ENCODE data around the gene LCN6. TPM values are rescaled to one million over a fixed set of nuclear protein-coding genes. Genes with fewer than 3 reads are reported as not detected.
"Not testable (repeated sequence)": the region's sequence is repeated elsewhere in the genome, so short reads cannot be mapped to it uniquely, and the experiment has no call there.

The LCN6 gene
- total RNA-seq, 1 donor from 2014 or later: not detected

DNA sequence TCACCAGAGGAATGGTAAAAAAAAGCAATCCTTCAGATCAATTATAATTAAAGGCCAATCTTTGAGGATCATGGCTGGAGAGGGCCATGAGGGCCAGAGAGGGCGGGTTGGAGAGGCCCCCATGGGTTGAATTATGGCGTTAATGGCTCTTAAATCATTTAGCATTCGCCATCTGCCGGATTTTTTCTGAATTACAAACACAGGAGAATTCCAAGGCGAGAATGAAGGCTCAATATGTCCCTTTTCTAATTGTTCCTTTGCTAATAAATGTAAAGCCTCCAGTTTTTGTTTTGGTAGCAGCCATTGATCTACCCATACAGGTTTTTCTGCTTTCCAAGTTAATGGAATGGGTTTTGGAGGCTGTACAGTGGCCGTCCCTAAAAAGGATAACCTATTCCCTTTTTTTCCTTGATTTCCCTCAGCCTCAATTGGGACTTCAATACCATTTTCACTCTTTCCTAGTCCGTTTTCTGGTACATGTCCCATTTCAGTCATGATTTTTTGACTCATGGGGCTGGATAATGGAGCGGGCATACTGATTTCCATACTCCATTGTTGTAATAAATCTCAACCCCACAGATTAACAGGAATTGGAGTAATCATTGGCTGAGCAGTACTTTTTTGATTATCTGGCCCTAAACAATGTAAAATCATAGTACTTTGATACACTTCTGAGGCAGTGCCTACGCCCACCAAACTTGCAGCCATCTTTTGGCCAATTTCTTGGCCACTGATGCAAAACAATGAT, 36.1 kb upstream of the LCN6 start:
- DNase-seq (ENCODE audit: low read depth in 2 of 2): peak in 1 of 2 donors; percentile 47

DNA sequence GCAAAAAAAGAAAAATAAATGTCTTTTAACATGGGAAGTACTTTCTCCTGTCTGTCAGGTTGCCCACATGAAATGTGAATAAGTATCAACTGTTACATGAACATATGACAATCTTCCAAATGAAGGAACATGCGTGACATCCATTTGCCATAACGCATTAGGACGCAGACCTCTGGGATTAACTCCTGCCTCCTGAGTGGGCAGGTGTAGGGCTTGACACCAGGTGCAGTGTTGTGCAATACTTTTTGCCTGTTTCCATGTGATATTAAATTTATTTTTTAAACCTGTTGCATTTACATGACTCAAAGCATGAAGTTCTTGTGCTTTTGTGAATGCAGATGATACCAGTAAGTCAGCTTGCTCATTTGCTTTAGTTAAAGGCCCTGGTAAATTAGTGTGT, 34.1 kb upstream of the LCN6 start:
- DNase-seq (ENCODE audit: low read depth in 2 of 2): no peak

DNA sequence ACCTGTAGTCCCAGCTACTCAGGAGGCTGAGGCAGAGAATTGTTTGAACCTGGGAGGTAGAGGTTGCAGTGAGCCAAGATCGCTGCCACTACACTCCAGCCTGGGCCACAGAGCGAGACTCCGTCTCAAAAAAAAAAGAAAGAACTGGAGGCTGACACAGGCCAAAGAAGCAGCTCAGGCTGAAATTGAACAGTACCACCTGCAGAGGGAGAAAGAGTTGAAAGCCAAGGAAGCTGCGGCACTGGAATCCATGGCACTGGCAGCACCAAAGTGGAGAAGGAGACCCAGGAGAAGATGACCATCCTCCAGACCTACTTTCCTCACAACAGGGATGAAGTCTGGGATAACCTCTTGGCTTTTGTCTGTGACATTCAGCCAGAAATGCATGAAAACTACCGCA, 31.5 kb upstream of the LCN6 start:
- DNase-seq (ENCODE audit: low read depth in 2 of 2): no peak

DNA sequence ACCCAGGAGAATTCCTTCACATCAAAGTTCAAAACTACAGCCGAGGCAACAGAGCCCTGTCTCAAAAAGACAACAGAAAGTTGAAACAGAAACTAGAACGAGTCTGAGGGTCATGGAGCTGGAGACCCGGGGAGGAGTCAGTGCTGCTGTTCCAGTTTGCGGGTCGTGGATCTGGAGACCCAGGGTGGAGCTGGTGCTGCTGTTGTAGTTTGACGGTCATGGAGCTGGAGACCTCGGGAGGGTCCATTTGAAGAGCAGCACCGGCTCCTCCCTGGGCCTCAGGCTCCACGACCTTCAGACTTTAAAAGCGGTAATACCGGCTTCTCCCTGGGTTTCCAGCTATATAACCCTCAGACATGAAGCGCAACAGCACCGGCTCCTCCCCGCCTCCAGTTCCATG, 29.0 kb upstream of the LCN6 start:
- DNase-seq (ENCODE audit: low read depth in 2 of 2): no peak

DNA sequence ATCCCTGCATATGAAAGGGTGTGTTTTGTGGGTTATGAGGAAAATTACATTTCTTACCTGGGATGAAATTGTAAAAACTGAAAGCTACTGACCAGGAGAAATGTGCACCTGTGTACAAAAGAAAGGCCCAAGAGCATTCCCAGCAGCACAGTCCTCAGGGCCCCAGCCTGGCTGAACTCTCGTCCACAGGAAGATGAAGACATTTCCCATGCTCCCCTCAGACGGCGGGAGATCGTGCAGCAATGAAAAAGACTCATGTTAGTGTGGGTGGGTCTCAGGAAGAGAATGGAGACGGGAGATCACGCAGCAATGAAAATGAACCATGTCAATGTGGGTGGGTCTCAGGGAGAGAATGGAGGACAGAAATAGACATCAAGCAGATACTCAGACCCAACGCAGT, 28.6 kb upstream of the LCN6 start:
- no peak for DNase-seq (ENCODE audit: low read depth in 2 of 2)

DNA sequence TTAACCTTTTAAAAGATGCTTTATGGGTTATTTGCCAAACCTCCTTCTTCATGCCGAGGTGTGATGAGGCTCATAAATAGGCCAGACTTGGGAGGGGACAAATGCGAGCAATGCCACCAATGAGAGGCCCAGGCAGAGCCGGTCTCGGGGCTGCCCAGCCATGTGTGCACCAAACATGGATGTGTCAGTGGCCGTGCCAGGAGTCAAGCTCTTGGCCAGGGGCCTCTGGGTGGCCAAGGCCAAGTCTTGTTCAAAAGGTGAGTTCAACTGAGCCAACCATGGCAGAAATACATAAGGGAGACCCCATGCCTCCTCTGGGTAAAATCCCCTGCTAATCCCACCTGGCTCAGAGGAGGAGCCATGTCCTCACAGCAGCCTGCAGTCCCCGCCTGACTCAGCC, 26.9 kb upstream of the LCN6 start:
- DNase-seq (ENCODE audit: low read depth in 2 of 2): no peak

DNA sequence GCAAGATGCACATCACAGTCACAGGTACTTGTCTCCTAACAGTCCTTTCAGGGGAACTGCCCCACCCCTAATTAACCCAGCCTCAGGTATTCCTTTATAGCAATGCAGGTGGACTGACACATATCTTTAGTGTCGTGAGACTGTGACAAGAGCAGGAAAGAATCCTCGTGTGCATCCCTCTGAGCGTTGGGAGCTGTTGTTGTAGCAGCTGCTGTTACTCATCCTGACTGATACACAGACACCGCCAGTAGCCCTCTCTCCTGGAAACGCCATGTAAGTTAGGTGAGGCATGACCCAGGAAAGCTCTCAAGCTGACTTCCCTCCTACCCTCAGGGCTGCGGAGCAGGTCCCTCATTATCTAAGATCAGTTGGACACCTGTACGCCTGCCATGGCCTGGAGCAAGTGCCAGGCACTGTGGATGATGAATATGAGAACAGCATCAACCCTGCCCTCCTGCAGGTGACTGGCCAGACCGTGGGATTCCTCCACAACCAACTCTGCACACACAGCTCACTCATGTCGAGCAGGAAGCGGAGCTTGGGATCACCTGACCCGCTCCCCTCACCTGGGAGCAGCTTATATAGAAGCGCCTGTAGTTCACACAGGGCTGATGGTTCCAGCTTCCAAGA, 26.2 kb upstream of the LCN6 start:
- DNase-seq (ENCODE audit: low read depth in 2 of 2): no peak

DNA sequence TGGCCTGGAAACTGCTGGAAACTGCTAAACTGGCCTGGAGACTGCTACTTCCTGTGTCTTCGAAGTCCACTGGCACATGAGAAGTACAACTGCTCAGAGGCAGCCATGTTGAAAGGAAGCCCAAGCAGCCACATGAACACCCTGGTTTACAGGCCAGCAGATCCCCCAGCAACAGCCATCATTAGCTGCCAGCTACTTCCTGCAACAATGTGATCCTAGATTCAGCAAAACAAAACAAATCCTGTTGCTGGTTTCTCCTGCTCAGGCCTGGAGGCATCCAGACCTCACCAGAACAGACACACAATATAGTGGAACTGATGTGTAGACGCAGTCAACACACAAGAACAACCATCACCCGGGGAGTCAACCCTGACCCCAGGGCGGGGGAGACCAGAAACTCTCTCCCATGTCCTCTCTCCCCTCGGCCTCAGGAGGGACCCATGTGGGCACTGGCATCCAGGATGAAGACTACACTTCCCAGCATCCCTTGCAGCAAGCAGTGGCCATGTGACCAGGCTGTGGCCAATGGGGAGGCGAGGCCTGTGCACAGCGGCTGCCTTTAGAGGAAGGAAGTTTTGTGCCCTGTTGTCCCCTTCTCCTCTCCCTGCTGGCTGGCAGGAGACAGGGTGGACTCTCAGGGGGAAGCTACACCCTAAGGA, 25.2 kb upstream of the LCN6 start:
- DNase-seq (ENCODE audit: low read depth in 2 of 2): peak in 1 of 2 donors; percentile 42

DNA sequence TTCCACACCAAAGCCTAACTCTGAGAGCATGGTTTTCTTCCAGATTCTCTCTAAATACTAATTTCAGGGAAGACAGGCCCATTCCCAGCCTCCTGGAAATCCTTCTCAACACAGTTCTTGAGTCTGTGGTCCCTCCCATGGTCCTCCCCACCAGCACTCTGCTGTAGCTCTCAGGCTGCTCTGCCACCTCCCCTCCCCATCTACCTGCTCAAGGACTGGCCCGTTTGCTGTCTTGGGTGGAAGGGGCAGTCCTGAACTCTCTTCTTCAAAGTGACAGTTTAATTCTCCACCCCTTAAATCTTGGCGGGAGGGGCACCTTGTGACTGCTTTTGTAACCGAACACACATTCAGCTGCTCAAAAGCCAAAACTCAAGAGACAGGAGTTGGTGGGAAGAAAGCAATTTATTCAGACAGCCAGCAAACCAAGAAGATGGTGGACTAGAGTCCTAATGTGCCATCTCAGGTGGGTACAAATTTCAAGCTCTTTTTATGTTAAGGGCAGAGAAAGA, 23.6 kb upstream of the LCN6 start:
- DNase-seq (ENCODE audit: low read depth in 2 of 2): no peak

DNA sequence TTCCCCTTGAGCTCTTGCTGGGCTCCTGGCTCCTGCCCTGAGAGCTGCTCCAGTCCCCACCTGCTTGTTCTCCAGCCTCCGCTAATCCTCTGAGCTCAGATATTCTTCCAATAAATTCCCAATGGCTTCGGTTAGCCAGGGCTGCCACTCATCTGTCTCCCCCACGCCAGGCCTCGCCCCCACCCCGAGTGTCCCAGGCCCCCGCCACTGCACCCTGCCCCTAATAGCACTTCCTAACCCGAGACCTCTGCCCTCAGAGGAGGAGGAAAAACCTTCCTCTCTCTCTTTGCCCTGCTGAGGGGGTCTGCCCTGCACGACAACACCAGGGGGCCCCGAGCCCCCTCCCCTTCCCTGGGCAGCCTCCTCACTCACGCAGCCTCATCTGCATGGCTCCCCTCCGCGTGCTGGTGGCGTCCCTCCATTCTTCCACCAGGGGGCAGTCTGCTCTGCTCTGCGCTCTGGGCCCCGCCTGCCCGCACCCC, 21.4 kb upstream of the LCN6 start:
- peak in 1 of 2 donors; percentile 32 for DNase-seq (ENCODE audit: low read depth in 2 of 2)

DNA sequence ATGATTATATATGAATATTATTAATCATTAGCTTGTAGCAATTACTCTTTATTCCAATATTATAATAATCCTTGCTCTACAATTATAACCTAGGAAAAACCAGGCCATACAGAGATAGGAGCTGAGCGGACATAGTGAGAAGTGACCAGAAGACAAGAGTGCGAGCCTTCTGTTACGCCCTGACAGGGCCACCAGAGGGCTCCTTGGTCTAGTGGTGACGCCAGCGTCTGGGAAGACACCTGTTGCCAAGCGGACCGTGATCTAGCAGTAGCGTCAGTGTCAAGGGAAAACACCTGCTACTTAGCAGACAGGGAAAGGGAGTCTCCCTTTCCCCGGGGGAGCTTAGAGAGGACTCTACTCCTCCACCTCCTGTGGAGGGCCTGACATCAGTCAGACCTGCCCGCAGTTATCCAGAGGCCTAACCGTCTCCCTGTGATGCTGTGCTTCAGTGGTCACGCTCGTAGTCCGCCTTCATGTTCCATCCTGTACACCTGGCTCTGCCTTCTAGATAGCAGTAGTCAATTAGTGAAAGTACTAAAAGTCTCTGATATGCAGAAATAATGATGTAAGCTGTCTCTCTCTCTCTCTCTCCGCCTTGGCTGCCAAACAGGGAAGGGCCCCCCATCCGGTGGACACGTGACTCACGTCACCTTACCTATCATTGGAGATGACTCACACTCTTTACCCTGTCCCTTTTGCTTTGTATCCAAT, 18.2 kb upstream of the LCN6 start:
- DNase-seq (ENCODE audit: low read depth in 2 of 2): peak in 1 of 2 donors; percentile 50

DNA sequence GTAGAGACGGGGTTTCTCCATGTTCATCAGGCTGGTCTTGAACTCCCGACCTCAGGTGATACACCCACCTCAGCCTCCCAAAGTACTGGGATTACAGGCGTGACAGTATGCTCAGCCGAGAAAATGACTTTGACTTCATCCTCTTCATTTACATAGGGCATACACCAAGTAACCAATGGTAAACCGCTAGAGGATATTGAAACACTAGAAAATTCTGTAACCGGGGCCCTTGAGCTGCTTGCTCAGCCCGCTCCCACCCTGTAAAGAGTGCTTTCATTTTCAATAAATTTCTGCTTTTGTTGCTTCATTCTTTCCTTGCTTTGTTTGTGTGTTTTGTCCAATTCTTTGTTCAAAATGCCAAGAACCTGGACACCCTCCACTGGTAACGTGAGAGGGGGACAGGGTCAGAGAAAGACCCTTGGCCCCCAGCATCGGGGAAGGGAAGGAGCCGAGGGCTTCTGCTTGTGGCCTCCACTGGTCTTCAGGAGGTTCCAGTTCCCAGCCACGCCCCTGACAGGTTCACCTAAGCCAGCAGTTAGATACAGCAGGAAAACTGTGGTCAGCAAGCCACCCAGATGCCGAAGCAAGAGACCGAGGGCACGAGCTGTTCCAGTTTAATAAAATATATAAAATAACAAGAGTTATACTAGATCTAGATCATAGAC, 17.6 kb upstream of the LCN6 start:
- not testable (repeated sequence) for DNase-seq (ENCODE audit: low read depth in 2 of 2)

DNA sequence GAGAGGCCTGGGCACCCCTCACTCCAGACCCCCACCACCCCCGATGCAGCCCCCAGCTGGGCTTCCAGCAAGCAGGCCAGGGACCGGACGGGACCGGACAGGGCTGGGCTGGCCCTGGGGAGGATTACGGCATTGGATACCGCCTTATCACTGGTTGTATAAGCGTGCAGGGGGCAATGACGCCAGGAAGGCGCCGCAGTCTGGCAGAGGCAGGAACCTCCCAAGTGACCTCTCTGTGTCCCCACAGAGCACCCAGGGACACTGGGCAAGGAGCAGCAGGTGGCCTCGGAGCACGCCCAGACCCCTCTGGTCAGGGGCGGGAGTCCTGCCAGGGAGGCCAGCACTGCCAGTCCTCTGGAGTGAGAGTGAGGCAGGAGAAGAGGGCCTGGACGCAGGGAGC, 16.7 kb upstream of the LCN6 start:
- no peak for DNase-seq (ENCODE audit: low read depth in 2 of 2)

DNA sequence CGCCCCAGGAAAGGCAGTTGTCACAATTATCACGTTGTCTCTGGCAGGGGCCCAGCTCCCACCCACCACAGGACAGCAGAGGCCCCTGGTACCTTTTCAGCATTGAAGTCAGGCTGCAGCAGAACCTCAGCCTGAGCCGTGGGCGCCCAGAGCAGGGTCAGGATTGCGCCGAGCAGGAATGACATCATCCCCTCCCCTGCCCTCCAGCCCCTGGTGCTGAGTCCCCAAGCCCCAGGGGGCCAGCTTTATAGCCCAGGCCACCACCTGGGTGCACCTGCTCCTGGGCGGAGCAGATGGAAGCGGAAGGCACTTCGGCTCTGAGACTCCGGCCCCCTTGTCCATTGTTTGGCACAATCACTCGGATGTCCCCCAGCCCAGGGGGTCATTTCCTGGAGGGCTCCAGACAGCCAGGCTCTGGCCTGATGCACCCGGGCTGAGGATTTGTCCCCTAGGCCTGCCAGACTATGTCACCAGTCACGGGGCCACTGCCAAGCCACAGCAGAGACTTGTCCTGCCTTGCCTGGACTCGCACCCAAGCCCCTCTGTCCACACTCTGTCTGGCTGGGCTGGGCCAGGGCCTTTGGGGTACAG, 16.1 kb upstream of the LCN6 start, which contains the start of gene LCN15:
Gene LCN15, minus strand, starts transcription at position 218 of the 591 bp plus-strand sequence. Its CDS starts 30 bp downstream, at position 188.
- no peak for DNase-seq (ENCODE audit: low read depth in 2 of 2)

DNA sequence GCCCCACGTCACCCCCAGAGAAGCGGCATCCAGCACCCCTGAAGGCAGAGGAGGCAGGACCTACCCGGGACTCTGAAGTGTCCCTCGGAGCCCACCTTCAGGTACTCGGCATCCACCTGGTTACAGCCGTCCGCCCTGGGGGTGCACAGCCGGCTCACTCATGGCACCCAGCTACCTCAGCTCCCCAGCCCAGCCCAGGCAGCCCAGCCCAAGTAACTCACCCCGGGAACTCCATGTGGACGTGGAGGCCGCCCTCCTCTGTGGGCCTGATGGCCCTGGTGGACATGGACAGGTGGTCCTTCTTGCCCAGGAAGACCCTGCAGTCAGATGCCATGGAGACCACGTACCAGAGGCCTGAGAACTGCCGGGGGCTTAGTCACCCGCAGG, 15.3 kb upstream of the LCN6 start:
- DNase-seq (ENCODE audit: low read depth in 2 of 2): no peak

DNA sequence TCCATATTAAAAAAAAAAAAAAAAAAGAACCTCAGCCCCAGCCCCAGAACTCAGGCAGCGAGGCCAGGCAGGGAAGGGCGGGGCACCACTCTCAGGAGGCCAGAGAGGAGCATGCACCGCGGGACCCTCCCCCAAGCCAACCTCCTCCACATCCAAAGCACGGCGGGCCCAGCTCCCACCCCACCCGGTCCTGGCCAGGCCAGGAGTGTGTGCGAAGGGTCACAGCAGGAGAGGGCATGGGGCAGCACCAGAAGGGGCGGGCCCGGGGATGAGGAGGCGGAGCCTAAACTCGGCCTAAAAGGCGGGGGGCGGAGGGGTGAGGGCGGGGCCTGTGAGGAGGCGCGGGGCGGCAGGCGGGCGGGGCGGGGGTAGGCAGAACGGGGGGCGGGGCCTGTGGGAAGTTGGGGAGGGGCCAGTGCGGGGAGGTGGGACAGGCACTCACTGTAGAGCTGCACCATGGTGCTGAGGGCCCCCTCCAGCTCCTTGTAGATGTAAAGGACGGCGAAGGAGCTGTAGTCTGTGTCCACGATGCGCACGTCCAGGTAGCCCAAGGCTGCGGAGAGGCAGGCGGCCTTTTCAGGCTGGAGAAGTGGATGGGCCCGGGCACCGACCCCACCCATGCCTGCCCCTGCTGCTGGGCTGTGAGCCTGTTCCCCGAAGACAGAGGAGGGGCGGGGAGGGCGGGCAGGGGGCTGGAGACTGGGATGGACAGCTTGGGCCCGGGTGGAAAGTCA, 14.8 kb upstream of the LCN6 start:
- peak in 1 of 2 donors; percentile 42 for DNase-seq (ENCODE audit: low read depth in 2 of 2)

DNA sequence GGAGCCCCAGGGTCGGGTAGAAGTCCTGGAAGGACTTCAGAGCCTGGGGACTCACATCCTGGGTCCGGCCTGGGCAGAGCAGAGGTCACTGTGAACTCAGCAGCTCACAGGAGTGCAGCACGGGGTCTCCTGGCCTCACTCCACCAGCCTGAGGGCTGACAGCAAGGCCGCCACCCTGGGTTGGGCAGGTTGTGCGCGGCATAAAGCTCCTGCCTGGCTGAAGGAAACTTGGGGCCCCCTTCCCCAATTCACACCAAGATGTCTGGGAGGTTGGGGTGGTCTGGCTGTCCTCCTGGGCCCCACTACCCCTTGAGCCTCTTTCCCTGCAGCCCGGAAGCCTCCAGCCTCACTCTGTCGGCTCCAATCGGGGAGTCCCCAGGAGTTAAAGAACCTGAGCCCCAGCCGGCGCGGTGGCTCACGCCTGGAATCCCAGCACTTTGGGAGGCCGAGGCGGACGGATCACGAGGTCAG, 13.9 kb upstream of the LCN6 start:
- no peak for DNase-seq (ENCODE audit: low read depth in 2 of 2)

DNA sequence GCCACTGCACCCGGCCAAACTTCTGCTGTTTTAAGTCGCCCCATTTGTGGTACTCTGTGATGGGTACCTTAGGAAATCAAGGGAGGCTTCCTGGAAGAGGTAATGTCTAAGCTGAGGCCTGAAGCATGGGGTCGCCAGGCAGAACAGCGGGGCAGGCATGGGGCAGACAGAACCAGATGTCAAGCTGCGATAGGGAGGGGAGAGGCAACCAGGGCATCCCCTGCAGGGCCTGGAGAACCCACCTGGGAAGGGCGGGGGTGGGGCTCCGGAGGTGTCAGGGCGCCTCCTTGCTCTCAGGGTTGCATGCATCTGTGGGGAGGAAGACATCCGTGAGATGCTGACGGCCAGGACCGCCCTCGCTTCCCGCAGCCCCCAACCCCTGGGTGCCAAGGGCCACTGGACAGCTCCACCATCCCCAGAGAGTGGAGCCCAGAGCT, 13.2 kb upstream of the LCN6 start:
- DNase-seq (ENCODE audit: low read depth in 2 of 2): no peak

DNA sequence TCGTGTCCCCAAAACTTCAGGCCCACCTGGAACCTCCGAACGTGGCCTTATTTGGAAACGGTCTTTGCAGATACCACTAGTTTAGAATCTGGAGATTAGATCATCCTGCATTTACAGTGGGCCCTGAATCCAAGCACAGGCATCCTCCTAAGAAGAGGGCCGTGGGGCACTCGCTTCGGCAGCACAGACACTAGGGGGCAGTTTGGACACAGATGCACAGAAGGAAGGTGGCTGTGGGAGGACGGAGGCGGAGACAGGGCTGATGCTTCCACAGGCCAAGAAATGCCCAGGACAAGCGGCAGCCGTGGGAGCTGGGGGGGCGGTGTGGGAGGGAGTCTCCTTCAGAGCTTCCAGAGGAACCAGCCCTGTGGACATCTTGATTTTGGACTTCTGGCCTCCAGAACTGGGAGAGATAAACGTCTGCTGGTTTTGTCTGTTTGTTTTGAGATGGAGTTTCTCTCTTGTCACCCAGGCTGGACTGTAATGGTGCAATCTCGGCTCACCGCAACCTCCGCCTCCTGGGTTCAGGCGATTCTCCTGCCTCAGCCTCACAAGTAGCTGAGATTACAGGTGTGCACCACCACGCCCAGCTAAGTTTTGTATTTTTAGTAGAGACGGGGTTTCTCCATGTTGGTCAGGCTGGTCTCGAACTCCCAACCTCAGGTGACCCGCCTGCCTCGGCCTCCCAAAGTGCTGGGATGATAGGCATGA, 12.7 kb upstream of the LCN6 start:
- peak in 1 of 2 donors; percentile 58 for DNase-seq (ENCODE audit: low read depth in 2 of 2)

Measured in dermis microvascular lymphatic vessel endothelial cell (primary cell).